ENCODE data around the gene HIVEP3. TPM values are rescaled to one million over a fixed set of nuclear protein-coding genes. Genes with fewer than 3 reads are reported as not detected.

The HIVEP3 gene
- total and polyA plus RNA-seq, 2 of the 13 experiments (the other 11 are each of a cell fraction or from before 2014, with no cell fraction given) = 0.05 TPM; not detected in 1

- no peak for ATAC-seq
- DNase-seq (ENCODE audit: low spot score) = no peak
- WGBS (ENCODE audit: low lambda C conversion rate) = 29% methylated on average over 2 of the region's 2 CpGs
- CTCF ChIA-PET (ENCODE audit: low intra/inter-chr PET ratio, low total read pairs) = no interaction called here
- H3K9ac ChIP-seq (ENCODE audit: insufficient read depth, low read depth, low read length) = no peak overlapping the region
- peaks cover 0 to 4% of the 10 kb centered on the region in 2 experiments; a peak in 1 of 5 replicates for H3K27me3 ChIP-seq (ENCODE audit: control insufficient read depth in 1 of 2, insufficient read depth in 2 of 2, low read length in 2 of 2)
- H3K4me3 ChIP-seq (replicated peaks in 1 of 3; ENCODE audit: insufficient read depth in 1 of 3, low read depth in 2 of 3, low read length in 3 of 3) = no peak overlapping the region
- no peaks in the 10 kb centered on the region for H3K79me2 ChIP-seq (ENCODE audit: insufficient read depth, low read length)
- no peaks in the 10 kb centered on the region for H3K4me1 ChIP-seq (ENCODE audit: insufficient read depth, low read length)
- H3K36me3 ChIP-seq (replicated peaks in 1 of 2; ENCODE audit: control insufficient read depth in 1 of 2, insufficient read depth in 2 of 2, low read length in 2 of 2) = no peaks in the 10 kb centered on the region
- H3K9me3 ChIP-seq (ENCODE audit: low read length) = no peaks in the 10 kb centered on the region
- BruUV-seq (replicated peaks) = no TSS peak
- FAIRE-seq = no peak
- H4K20me1 ChIP-seq (ENCODE audit: insufficient read depth, low read length) = no peaks in the 10 kb centered on the region
- intact Hi-C loops (cut with micrococcal nuclease; ENCODE audit: unreplicated experiment) (no loop called here), in situ Hi-C loops (cut with HindIII; ENCODE audit: extremely low pct_ligation_motif_present, low pct_unique_long_range_greater_than_20kb) (no loop called here)
- no peak overlapping the region for H3K27ac ChIP-seq (ENCODE audit: extremely low read length, insufficient read depth, low read length)
- no peak overlapping the region for H3K4me2 ChIP-seq (ENCODE audit: low read depth, low read length)
- POLR2A ChIA-PET = no interaction called here
- TF ChIP-seq ISL2 (CRISPR knock-in tag; IDR thresholded peaks at IDR 0.05) (no peak), ZSCAN29 (CRISPR knock-in tag; conservative IDR thresholded peaks at IDR 0.05) (no peak)
- no peak overlapping the region for H2AFZ ChIP-seq (ENCODE audit: low read length)
These were observed 118.4 kb downstream of the HIVEP3 start for GRCh38 chr1:41800311-41800829.

- H3K9ac ChIP-seq (ENCODE audit: insufficient read depth, low read depth, low read length) = no peak overlapping the region
- no peak for FAIRE-seq
- H3K4me3 ChIP-seq (replicated peaks in 1 of 3; ENCODE audit: insufficient read depth in 1 of 3, low read depth in 2 of 3, low read length in 3 of 3) = no peak overlapping the region
- no peak overlapping the region for H2AFZ ChIP-seq (ENCODE audit: low read length)
- ChIA-PET CTCF (ENCODE audit: low intra/inter-chr PET ratio, low total read pairs) (no interaction called here), POLR2A (no interaction called here)
- no peaks in the 10 kb centered on the region for H4K20me1 ChIP-seq (ENCODE audit: insufficient read depth, low read length)
- WGBS (ENCODE audit: low lambda C conversion rate) = 0% methylated on average over 2 of the region's 2 CpGs
- peaks cover 0 to 4% of the 10 kb centered on the region in 2 experiments; a peak in 1 of 5 replicates for H3K27me3 ChIP-seq (ENCODE audit: control insufficient read depth in 1 of 2, insufficient read depth in 2 of 2, low read length in 2 of 2)
- no peak overlapping the region for H3K4me2 ChIP-seq (ENCODE audit: low read depth, low read length)
- in situ Hi-C loops (cut with HindIII; ENCODE audit: extremely low pct_ligation_motif_present, low pct_unique_long_range_greater_than_20kb) (no loop called here), intact Hi-C loops (cut with micrococcal nuclease; ENCODE audit: unreplicated experiment) (no loop called here)
- DNase-seq (ENCODE audit: low spot score) = no peak
- no peaks in the 10 kb centered on the region for H3K36me3 ChIP-seq (replicated peaks in 1 of 2; ENCODE audit: control insufficient read depth in 1 of 2, insufficient read depth in 2 of 2, low read length in 2 of 2)
- no peak overlapping the region for H3K27ac ChIP-seq (ENCODE audit: extremely low read length, insufficient read depth, low read length)
- no TSS peak for BruUV-seq (replicated peaks)
- ATAC-seq = no peak
- H3K79me2 ChIP-seq (ENCODE audit: insufficient read depth, low read length) = no peaks in the 10 kb centered on the region
- TF ChIP-seq ZMAT5 (CRISPR knock-in tag; IDR thresholded peaks at IDR 0.05; ENCODE audit: borderline replicate concordance, low read depth) (no peak), TBX3 (IDR thresholded peaks at IDR 0.05; ENCODE audit: borderline replicate concordance) (no peak), ZBTB7B (CRISPR knock-in tag; IDR thresholded peaks at IDR 0.05) (no peak), MEIS2 (CRISPR knock-in tag; IDR thresholded peaks at IDR 0.05) (no peak), GMEB2 (CRISPR knock-in tag; IDR thresholded peaks at IDR 0.05; ENCODE audit: low read depth) (no peak), SNAPC5 (CRISPR knock-in tag; IDR thresholded peaks at IDR 0.05; ENCODE audit: borderline replicate concordance) (no peak), ZNF629 (CRISPR knock-in tag; conservative IDR thresholded peaks at IDR 0.05) (no peak)
- no peaks in the 10 kb centered on the region for H3K9me3 ChIP-seq (ENCODE audit: low read length)
- H3K4me1 ChIP-seq (ENCODE audit: insufficient read depth, low read length) = no peaks in the 10 kb centered on the region
These were observed 119.0 kb downstream of the HIVEP3 start for GRCh38 chr1:41799723-41800122.

Data from HepG2 (cell line).